ENCODE data around the gene STK39.

STK39 gene

DNA sequence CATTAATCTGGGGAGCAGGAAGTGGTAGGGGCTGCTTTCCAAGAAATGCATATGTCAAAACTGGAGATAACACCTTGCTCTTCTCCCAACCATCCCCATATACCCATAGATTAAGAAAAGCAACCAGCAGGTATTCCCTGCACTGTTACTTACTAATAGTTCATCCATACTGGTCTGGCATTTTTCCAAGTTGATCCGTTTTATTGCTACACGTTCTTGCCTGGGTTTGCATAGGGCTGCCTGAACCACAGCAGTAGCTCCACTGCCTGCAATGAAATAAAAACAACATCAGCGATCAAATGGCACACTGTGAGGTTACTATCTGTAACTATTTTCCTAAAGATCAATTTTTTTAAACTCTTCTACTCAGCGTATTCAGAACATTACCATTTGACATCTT, 65.6 kb downstream of the STK39 start:
- DNase-seq: no peak

DNA sequence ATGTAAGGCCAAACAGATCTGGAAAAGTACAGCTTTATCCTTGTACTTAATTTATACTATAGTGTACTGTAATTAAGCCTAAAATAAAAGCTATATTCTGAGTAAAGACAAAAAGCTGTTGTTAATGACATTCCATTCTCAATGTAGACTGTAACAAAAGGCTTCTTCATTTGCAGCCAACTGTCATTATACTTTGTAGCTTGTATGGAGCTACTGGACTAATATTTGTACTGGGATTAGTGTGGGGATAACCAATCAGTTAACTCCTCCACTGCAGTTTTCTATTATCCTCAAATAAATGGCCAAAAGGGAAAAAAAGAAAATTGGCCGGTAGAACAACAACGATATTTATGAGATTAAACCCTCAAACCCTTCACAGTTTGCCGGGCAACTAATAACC, 66.5 kb downstream of the STK39 start:
- DNase-seq: no peak

DNA sequence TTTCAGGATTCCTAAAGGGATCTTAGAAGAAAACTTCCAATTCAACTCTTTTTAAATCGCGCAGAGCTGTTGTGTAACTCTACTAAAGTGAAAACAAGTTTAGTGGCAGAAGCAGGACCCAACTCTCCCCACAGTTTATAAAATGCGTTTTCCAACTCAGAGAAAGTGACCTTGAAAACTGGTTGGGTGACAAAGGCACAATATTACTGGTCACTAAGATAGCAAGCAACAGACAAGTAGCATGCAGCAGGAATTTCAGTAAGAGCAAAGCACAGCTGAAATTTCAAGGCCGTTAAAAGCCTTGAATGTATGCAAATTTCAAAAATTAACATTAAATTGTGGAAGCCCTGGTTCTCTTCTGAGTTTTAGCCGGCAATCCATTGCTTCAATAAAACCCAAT, 66.9 kb downstream of the STK39 start:
- DNase-seq: no peak

DNA sequence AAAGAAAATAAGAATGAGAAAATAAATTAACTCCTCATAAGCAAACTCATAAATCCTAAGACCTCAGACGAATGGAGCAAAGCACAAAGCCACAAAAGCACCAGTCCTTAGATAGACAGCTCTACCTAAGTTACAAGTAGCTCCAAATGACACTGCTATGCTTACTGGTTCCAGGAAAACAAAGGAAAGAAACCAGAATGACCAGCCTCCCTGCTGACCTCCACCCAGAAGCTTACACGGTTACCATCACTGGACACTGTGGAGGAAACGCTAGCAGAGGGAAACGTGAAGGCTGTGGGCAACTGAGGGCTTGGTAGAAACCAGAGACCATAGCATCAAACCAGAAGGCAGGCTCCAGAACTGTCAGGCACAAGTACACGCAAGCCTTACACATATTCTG, 67.8 kb downstream of the STK39 start:
- no peak for DNase-seq

DNA sequence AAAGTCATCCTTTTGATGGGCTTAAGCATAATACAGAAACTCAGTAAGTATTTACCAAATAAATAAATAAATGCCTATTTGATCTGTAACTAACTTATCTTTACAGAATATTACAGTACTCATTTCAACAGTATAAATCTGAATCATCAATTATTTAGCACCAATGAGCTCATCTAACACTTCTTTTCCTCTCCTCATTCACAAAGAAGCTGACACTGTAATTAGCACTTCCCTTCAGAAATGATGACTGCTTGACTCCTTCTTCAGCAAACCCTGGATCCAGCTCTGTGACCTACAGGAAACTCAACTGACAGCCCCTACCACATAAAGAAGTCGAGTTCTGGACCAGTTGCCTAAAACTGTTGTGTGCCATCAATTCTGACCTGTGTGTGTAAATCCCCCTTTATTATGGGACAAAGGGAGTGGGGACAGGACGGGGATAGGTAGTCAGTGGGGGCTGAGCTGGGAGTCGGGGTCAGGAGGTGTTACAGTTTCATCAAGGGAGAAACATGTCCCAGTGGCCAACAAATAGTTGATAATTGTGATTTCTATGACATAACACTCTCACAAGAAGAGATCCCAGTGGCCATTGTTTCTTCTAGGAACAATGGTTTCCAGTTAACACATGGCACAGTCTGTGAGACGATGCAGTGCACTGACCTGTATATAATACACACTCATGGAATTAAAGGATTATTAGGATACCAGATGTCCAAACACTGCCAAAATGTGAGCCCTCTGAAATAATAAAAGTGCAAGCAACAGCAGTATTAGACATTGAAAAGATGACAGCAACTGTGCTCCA, 68.7 kb downstream of the STK39 start:
- DNase-seq: no peak

DNA sequence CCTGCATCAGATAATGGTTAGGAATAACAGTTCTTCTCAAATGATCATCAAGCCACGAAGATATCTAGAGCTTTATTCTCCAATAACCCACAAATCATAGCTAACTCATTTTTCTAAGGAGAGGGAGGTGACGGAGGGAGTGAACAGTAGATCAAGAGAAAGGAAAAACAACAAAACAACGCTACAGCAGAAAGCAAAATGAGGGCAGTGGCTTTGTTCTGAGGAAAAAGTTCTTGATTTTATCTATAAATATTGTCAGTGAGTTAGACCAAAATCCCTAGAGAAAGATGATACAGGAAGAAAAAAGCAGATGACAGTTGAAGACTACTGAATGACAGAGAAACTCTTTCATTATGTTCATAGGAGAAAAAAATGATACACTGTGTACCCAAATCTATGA, 71.0 kb downstream of the STK39 start:
- no peak for DNase-seq

DNA sequence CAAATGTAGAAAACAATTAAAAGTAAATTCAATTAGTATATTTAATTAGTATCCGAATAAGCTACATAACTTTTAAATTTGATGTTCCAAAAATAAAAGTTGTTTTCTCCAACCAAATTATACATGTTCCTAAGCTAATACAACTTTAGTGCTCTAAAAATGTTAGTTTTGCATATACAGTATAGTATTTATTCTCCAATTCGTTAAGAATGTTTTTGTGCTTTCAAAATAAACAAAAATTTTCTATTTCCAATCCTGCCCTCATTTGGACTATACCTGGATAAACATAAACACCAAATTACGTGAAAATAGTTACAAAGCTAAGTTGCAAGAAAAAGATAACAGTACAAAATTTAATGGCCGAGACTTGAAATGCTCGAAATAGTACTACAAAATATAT, 71.9 kb downstream of the STK39 start:
- no peak for DNase-seq

DNA sequence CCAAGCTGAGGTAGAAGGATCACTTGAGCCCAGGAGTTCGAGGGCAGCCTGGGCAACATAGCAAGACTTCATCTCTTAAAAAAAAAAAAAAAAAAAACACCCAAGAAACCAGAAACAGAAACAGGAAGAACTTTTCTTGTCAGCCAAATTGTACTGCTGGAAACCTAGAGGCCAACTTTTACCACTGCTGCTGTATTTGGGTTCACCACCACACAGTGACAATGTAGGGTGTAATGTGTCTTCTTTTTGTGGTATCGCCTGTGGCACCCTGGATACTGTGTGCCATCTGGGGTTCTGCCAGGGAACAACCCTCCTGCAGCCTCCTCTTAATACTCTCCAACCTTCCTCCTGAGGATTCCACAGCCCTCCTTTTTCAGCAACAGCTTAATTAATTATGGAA, 72.6 kb downstream of the STK39 start:
- DNase-seq: no peak

DNA sequence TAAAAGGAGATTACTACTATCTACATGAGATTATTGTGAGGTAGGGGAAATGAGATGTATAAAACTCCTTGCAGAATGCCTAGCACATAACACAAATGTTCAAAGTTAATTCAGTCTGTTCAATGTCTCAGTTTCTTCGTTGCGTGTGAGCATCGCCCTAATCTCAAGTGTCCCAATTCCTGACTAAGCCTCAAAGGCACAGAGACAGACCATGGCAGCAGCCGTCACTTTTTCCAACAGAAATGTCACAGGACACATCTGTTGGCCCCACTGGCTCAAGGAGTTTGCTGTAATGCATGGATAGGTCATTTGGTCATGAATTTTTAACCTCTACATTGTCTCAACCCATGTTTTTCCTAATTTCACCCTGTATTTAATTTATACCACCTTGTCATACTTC, 75.3 kb downstream of the STK39 start:
- no peak for DNase-seq

DNA sequence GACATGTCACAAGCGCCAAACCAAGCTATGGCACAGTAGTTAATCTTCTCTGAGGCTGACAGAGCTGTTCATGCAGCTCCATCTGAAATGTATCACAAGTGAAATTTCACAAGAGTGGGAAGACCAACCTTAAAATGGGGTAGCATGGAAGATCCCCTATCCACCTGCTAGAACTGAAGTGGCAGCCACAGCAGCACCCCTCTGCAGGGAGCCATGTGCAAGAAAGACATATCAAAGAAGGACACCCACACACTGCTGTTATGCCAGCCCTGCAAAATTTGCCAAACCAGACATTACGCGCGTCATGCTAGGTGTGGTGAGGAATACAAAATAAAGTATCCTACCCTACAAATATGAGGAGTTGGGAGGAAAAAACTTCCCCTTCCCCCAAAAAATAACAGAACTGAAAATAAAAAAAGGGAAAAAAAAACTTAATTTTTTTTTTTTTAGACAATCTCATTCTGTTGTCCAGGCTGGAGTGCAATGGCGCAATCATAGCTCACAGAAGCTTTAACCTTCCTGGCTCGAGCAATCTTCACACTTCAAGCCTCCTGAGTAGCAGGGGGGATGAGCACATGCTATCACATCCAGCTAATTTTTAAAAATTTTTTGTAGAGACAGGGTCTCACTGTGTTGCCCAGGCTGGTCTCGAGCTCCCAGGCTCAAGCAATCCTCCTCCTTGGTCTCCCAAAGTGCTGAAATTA, 76.2 kb downstream of the STK39 start:
- DNase-seq: no peak

DNA sequence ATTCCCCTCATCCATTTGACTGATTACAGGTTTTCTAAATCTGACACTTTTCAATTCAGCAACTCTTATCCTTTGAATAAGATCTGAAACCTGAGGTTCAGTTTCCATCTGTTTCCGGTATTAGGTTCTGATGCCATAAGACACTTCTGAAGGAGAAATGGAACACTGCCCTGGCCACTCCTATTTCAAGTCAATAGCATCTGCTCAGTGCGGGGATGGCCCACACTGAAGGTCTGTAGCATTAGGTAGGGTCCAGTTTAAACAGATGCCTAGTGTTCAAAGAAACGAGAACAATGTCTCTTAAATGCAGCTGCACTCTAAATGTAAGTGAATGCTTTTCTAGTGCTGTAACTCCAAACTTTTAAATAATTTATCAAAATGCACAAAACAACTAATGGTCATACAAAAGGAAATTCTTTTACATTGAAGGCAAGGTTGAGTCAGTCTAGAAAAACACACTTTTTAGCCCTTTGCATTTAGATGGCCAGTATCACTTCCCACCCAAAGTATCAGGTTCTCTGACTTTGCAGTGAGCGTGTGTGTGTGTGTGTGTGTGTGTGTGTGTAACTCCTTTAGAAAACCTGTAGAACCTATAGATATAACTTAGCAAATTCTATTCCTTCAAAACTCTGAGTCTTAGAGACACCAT, 78.2 kb downstream of the STK39 start:
- no peak for DNase-seq

DNA sequence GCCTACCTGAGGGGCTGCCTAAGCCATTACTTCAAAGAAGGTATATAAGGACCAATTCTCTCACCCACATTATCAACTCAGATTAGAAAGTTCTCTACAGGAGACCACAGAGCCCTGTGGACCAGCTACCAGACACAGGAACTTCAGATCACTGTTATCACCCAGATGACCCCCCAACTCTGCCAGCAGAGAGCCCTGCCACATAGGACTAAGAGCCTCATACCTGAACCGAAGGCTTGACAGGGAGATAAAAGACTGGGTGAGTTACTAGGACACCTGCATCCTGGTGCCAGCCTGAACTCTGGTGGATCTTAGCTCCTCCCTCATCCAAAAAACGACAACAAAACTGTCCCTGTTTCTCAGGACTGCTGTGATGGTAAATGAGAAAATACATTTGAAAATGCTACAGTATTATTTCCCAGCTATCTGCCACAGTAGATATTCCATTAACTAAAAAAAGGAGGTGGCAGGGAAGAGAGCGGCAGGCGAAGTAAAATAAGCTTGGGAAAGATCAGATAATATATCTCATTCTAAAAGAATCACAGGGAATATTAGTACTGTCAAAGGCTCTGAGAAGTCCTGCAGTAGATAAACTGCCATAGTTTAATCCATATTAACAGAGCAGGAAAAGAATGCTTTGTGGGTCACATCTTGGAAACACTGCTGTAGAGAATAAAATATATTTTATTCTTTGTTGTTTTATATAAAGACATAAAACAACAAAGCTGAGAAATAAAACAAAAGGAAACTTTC, 79.7 kb downstream of the STK39 start:
- no peak for DNase-seq

DNA sequence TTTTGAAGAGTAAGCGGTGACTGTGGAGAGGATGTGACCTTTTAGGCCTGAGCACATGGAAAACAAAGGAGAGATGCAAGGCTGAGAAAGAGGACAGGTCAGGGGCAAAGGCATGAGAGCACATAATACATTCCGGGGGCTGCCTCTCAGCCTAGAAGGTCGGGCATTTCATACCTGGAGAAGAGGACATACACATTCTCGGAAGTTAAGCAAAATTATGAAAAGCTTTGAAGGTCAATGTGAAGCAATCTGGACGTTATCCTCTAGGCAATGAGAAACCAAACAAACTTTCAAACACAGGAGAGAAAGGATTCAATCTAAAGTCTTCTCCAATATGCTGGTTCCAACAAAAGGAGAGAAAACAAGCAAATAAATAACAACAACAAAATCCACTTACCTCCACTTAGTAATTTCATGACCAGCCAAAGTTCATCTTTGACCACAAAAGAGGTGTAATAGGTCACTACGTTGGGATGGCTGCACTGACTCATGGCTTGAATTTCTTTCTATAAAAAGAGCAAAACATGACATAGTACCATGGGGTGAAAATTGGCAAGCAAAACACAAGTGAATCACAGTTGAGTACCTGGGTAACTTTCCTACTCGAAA, 80.4 kb downstream of the STK39 start:
- DNase-seq: no peak

DNA sequence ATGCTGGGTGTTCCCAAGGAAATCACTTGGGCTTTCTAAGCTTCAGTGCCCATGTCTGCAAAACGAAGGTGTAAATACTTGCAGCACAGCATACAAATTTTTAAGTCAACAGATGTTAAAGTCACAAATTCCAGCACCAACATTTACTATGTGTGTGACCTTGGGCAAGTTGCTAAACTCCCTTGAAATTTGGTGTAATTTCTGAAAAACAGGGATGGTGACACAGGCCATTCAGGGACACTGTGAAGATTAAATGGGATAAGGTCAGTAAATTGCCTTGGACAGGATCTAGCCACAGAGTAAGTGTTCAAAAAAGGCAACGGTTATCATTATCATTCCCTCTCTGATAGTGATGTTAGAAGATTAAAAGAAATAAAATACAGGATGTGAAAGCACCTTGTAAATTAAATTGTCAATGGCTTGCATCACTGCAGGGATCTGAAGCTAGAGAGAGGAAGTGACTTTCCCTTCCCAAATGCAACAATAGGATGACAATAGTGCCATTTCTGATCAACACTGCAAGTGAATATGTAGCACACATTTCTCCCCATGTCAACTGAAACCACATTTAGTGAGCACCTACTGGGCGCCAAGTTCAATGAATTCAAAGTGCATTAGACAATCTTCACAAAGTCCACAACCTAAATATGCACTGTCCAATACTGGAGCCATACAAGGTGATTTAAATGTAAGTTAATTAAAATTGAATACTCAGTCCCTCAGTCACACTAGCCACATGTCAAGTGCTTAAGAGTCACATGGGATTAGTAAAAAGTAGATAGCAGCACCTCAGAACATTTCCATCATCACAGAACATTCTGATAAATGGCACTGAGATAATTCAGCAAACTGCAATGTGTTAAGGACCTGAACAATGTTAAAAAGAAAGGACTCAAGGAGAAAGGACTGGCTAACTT, 81.2 kb downstream of the STK39 start:
- no peak for DNase-seq

DNA sequence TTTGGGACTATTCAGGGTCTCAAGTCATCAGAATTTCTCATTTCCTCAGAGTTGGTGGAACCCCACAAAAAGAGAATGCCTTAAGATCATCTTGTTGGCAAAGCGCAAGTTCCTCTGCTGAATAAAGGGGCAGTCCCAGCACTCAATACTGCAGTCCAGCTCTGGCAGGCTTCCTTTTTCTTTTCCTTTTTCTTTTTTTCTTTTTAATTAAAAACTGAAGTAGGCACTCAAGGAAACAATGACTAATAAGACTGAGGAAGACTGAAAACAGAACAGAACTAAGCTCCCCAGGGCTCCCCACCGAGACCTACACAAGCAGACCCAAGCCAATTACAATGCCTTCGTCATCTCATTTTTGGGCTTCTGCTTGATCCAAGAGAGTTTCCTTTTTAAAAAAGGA, 82.0 kb downstream of the STK39 start:
- DNase-seq: no peak

DNA sequence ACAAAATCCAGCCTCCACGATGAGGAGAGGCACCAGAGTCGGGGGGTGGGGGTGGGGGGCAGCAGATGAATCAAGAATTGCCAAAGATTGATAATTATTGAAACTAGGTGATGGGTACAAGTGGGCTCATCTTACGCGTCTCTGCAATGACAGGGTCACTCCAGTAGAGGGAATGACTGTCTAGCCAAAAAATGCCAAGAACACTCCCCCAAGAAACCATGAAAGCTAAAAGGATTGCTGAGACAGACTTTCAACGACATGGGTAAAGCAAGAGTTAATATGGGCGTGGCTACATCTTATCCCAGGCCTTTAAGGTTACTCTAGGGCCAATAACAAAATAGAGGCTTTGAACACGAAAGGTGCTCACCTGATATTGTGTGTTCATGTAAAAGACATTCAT, 86.5 kb downstream of the STK39 start:
- DNase-seq: no peak

DNA sequence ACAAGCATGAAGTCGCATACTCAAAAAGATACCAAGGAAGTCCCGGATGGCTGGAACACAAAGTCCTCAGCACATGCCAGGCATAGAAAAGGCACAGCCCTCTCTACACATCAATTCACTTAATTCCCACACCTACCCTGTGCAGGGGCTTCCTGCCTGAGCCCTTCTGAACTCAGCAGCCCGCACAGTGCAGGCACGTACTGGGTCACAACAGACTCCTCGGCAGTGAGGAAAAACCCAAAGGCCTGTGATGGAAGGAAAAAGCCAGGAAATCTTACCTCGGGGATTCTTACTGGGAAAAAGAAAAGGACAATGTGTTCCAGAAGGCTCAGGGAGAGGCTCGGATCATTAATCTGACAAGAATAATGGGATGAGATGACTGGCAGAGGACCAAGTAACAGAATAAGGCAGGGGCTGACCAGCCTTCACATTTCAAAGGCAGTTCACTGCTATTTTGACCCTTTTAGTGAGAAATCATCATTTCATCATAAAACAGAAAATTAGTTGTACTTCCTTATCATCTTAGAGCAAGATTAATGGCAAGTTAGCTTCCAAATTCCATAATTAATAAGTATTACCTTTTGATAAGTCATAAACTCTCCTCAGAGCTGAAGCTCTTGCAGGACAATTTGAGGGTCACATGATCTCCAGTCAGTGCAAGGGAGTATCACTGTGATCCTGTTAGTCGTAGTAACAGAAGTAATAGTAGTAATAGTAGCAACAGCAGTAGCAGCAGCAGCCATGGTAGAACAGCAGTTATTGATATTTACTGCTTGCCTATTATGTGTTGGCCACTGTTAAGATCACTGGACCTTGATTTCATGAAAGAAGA, 87.4 kb downstream of the STK39 start:
- no peak for DNase-seq

DNA sequence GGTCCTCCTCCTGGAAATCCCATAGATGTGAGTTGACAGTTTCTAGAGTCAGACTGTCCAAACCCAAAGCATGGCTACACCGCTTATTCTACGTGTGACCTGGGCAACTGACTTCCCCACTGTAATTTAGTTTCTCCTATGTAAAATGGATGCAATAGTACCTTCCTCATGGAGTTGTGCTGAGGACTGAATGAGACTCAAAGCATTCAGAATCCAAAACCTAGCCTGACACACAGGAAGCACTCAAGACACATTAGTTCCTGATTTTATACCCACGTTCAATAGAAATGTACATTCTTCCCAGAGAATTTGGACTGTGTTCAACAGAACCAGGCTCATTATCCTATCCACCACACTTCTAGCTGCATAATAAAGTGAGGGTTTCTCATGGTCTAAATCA, 88.8 kb downstream of the STK39 start:
- DNase-seq: no peak

DNA sequence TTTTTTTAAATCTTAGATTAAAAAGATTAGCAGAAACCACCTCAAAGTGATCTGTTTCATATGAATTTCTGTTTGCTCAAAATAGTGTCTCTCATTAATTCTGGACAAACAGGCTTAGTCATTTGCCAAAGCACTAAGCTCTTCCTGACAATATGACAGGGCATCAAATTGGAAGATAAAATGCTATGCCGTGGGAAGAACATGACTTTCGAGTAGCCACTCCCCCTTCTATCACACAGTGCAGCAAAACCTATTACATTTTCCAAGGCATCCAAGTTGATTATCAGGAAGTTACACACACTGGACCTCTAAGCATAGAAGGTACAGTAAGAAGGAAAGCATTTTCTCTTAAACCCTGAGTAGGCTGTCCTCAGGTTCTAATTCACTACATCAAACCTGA, 89.5 kb downstream of the STK39 start:
- no peak for DNase-seq

DNA sequence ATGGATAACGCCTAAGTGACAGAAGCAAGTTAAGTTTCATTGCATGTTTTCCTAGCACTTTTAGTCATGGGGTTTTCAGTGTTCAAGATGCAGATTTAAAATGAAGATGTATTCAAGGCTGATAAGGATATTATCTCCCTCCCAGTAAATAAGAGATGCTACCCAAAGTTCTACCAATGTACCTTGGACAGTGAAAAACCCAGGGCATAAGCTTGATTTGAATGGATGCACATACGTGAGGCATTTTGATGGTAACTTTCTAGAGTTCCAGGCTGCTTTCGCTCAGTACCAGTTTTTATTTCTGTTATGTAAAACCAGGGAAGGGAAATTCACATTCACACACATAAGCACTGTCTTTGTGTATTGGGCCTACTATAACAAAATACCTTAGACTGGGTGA, 90.3 kb downstream of the STK39 start:
- no peak for DNase-seq

DNA sequence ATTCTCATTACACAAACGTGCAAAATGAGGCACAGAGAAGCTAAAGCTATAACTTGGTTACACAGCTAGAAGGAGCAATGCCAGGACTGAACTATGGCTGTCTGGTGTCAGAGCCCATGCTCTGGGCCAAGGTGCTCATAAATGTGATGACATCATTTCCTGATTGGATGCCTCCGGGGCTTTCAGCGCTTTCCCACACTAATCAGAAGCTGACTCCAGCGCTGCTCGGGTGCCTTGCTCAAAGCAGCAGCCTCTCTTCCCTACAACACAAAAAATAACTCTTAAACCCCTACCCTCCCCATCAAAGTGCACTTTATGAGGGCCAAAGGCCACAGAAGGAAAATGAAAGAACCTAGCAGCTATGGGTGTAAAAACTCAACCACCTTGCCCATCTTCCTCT, 90.7 kb downstream of the STK39 start:
- no peak for DNase-seq

All from NK-92 treated with Interleukin-12 subunit alpha and Interleukin-12 subunit beta, amount 100 ng/mL, for 24 hours (cell line).